Adrenal gland (tissue), 5 donors: ENCODE results near the gene INPP5A.

Experiments
- CTCF ChIP-seq, 6 experiments: fragments of 450-650 bp in 4 of 6; fragments of 200-600 bp in 2 of 6; sonication (generic) in 1 of 6; IDR thresholded peaks; 1 replicate in 5 of 6; 2 replicates in 1 of 6; pipeline versions ENCODE4 v1.5.1 to v1.8.0; 2016 to 2021; ENCODE audit warnings: antibody characterized with exemption in 6 of 6, mild to moderate bottlenecking in 2 of 6, moderate library complexity in 1 of 6
- POLR2A ChIP-seq, 2 donors: fragments of 450-650 bp; IDR thresholded peaks; one replicate each; pipeline ENCODE4 v1.6.1; 2017; ENCODE audit warnings: antibody characterized with exemption in 2 of 2, mild to moderate bottlenecking in 2 of 2, moderate library complexity in 1 of 2
- donor health status: DM: no; HTN: no; CAD: no.

- TF ChIP-seq CTCF (IDR thresholded peaks at IDR 0.05) (no peak), POLR2A (IDR thresholded peaks at IDR 0.05) (peak in 1 of 2 donors; percentile 31)
Measured at GRCh38 chr10:132539431-132539839, 1.8 kb downstream of the INPP5A start.
